Ishikawa (cell line): ENCODE measurements around the gene DTNBP1.

Experiments used
- CEBPB ChIP-seq: IDR thresholded peaks from 2 replicates; pipeline ENCODE4 v1.6.1; 2012
- CREB1 ChIP-seq: IDR thresholded peaks from 2 replicates; pipeline ENCODE4 v1.6.1; 2012; ENCODE audit warnings: low read depth
- EGR1 ChIP-seq: IDR thresholded peaks from 2 replicates; pipeline ENCODE4 v1.6.1; 2012
- EP300 ChIP-seq: IDR thresholded peaks from 2 replicates; pipeline ENCODE4 v1.6.1; 2012; ENCODE audit warnings: borderline replicate concordance
- FOXM1 ChIP-seq: IDR thresholded peaks from 2 replicates; pipeline ENCODE4 v1.6.1; 2012; ENCODE audit warnings: low read depth, borderline replicate concordance
- NFIC ChIP-seq: IDR thresholded peaks from 2 replicates; pipeline ENCODE4 v1.6.1; 2012
- RAD21 ChIP-seq: IDR thresholded peaks from 2 replicates; pipeline ENCODE4 v1.6.1; 2012; ENCODE audit warnings: low read depth
- TCF12 ChIP-seq: IDR thresholded peaks from 2 replicates; pipeline ENCODE4 v1.6.1; 2012; ENCODE audit warnings: low read depth
- TEAD4 ChIP-seq: IDR thresholded peaks from 2 replicates; pipeline ENCODE4 v1.6.1; 2012
- USF1 ChIP-seq: IDR thresholded peaks from 2 replicates; pipeline ENCODE4 v1.6.1; 2012
- YY1 ChIP-seq: IDR thresholded peaks from 2 replicates; pipeline ENCODE4 v1.6.1; 2012; ENCODE audit warnings: low read depth
- ZBTB7A ChIP-seq: IDR thresholded peaks from 2 replicates; pipeline ENCODE4 v1.6.1; 2012; ENCODE audit warnings: low read depth
- TF ChIP-seq, protein P1 (sequence below): IDR thresholded peaks from 2 replicates; pipeline ENCODE4 v1.6.1; 2012; ENCODE audit warnings: low read depth, mild to moderate bottlenecking
- TF ChIP-seq, protein P2 (sequence below): IDR thresholded peaks from 2 replicates; pipeline ENCODE4 v1.6.1; 2012

DNA sequence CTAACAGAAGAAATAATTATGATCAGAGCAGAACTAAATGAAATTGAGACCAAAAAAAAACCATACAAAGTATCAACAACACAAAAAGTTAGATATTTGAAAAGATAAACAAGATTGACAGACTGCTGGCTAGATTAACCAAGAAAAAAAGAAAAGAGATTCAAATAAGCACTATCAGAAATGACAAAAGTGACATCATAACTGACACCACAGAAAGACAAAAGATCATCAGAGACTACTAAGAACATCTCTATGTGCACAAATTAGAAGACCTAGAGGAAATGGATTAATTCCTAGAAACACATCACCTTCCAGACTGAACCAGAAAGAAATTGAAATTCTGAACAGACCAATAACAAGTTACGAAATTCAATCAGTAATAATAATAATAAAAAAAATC, 17.9 kb downstream of the DTNBP1 start:
- TF ChIP-seq CEBPB (no peak), EGR1 (no peak), NFIC (no peak), EP300 (no peak), CREB1 (no peak), RAD21 (no peak), ZBTB7A (no peak), TEAD4 (no peak), YY1 (no peak), TCF12 (no peak), USF1 (no peak), FOXM1 (no peak)
- TF ChIP-seq, protein P1, sequence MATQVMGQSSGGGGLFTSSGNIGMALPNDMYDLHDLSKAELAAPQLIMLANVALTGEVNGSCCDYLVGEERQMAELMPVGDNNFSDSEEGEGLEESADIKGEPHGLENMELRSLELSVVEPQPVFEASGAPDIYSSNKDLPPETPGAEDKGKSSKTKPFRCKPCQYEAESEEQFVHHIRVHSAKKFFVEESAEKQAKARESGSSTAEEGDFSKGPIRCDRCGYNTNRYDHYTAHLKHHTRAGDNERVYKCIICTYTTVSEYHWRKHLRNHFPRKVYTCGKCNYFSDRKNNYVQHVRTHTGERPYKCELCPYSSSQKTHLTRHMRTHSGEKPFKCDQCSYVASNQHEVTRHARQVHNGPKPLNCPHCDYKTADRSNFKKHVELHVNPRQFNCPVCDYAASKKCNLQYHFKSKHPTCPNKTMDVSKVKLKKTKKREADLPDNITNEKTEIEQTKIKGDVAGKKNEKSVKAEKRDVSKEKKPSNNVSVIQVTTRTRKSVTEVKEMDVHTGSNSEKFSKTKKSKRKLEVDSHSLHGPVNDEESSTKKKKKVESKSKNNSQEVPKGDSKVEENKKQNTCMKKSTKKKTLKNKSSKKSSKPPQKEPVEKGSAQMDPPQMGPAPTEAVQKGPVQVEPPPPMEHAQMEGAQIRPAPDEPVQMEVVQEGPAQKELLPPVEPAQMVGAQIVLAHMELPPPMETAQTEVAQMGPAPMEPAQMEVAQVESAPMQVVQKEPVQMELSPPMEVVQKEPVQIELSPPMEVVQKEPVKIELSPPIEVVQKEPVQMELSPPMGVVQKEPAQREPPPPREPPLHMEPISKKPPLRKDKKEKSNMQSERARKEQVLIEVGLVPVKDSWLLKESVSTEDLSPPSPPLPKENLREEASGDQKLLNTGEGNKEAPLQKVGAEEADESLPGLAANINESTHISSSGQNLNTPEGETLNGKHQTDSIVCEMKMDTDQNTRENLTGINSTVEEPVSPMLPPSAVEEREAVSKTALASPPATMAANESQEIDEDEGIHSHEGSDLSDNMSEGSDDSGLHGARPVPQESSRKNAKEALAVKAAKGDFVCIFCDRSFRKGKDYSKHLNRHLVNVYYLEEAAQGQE = no peak
- TF ChIP-seq, protein P2, sequence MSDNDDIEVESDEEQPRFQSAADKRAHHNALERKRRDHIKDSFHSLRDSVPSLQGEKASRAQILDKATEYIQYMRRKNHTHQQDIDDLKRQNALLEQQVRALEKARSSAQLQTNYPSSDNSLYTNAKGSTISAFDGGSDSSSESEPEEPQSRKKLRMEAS = no peak
